Activated CD4-positive, CD25-positive, alpha-beta regulatory T cell treated with anti-CD3 and anti-CD28 coated beads, Interleukin-2, amount 50 U/mL, for 16 hours (primary cell): ENCODE data around the gene MEX3D.
"Not testable (repeated sequence)": the region's sequence is repeated elsewhere in the genome, so short reads cannot be mapped to it uniquely, and the experiment has no call there.

Experiments used
- DNase-seq: peaks from one replicate; pipeline ENCODE4 v3.0.0-alpha.2; 2020; ENCODE audit warnings: low read depth, low spot score

The MEX3D gene

GRCh38 chr19:1572795-1573194, 4.7 kb upstream of the MEX3D start:
- no peak for DNase-seq

- DNase-seq = no peak
These were observed 3.2 kb upstream of the MEX3D start for GRCh38 chr19:1571358-1571757.

- no peak for DNase-seq
These were observed 2.7 kb upstream of the MEX3D start for GRCh38 chr19:1570836-1571235.

- DNase-seq = no peak
These were observed 1.9 kb upstream of the MEX3D start for GRCh38 chr19:1569997-1570396.

GRCh38 chr19:1567848-1568227, 287 bp downstream of the MEX3D start:
- no peak for DNase-seq

- no peak for DNase-seq
These were observed 843 bp downstream of the MEX3D start for GRCh38 chr19:1567116-1567847.

GRCh38 chr19:1566392-1567115, 1.6 kb downstream of the MEX3D start:
- no peak for DNase-seq

GRCh38 chr19:1563251-1563650, 4.9 kb downstream of the MEX3D start:
- DNase-seq = no peak

- no peak for DNase-seq
These were observed 6.8 kb downstream of the MEX3D start for GRCh38 chr19:1561236-1561842.

GRCh38 chr19:1560286-1560882, 7.7 kb downstream of the MEX3D start:
- DNase-seq = no peak

- DNase-seq = no peak
These were observed 9.6 kb downstream of the MEX3D start for GRCh38 chr19:1558552-1558951.

GRCh38 chr19:1556390-1557070, 11.6 kb downstream of the MEX3D start:
- no peak for DNase-seq

GRCh38 chr19:1555487-1556389, 12.4 kb downstream of the MEX3D start:
- no peak for DNase-seq

GRCh38 chr19:1554968-1555367, 13.2 kb downstream of the MEX3D start:
- no peak for DNase-seq

- no peak for DNase-seq
These were observed 14.7 kb downstream of the MEX3D start for GRCh38 chr19:1553415-1553814.

GRCh38 chr19:1551068-1552040, 16.8 kb downstream of the MEX3D start:
- DNase-seq = no peak

- no peak for DNase-seq
These were observed 18.7 kb downstream of the MEX3D start for GRCh38 chr19:1549332-1549945.

- DNase-seq = no peak
These were observed 27.7 kb downstream of the MEX3D start for GRCh38 chr19:1540365-1540925.

- DNase-seq = not testable (repeated sequence)
These were observed 28.4 kb downstream of the MEX3D start for GRCh38 chr19:1539749-1540148.
